RWPE1 (cell line): ENCODE measurements around the gene TYW1.
"Not testable (repeated sequence)": the region's sequence is repeated elsewhere in the genome, so short reads cannot be mapped to it uniquely, and the experiment has no call there.

Experiments
- CTCF ChIA-PET: fragments of 350-600 bp; sonication (Branson Sonifier 250); formaldehyde crosslinking; extraction: SDS; loops from one replicate; lab custom pipeline; 2021; lab: Yijun Ruan, JAX
- POLR2A ChIA-PET: fragments of 400-600 bp; formaldehyde crosslinking; extraction: SDS; loops from one replicate; lab custom pipeline; 2020; ENCODE audit warnings: antibody characterized with exemption; ENCODE audit not compliant: low non-redundant PET; lab: Yijun Ruan, JAX
- DNase-seq: peaks from one replicate; pipeline ENCODE4 v3.0.0; 2012; ENCODE audit warnings: low spot score
- H3K27ac ChIP-seq: fragments of 450-650 bp; 2 replicates; pipeline ENCODE4 v1.5.1; 2017
- CTCF ChIP-seq: fragments of 450-650 bp; conservative IDR thresholded peaks from 2 replicates; pipeline ENCODE4 v1.5.1; 2017; ENCODE audit warnings: low read depth, mild to moderate bottlenecking

Gene TYW1

GRCh38 chr7:66996444-66997191 lies at the start of gene TYW1:
Gene TYW1, plus strand, starts transcription at chr7:66996833. Its CDS starts 146 bp downstream, at chr7:66996979.
- CTCF ChIA-PET = not testable (repeated sequence)
- peak; percentile 78 for DNase-seq
- POLR2A ChIA-PET = interaction anchor here (0.6 kb wide), 1 partner anchor 1088 kb away, joined by 7 read pairs; no protein-coding TSS in a partner anchor
- H3K27ac ChIP-seq = peak within 1 kb of the TSS; percentile 95

GRCh38 chr7:66948480-66949109 lies 48.0 kb upstream of the TYW1 start:
- ChIA-PET CTCF (interaction anchor here (0.9 kb wide), 1 partner anchor 10 kb away, joined by 3 read pairs; no protein-coding TSS in a partner anchor), POLR2A (no interaction called here)
- H3K27ac ChIP-seq = peak overlapping the region; percentile 2
- no peak for DNase-seq
- TF ChIP-seq CTCF = no peak

GRCh38 chr7:66950311-66950710 lies 46.3 kb upstream of the TYW1 start:
- no peak for TF ChIP-seq CTCF
- POLR2A ChIA-PET = no interaction called here
- no peak overlapping the region for H3K27ac ChIP-seq
- DNase-seq = no peak
- CTCF ChIA-PET = interaction anchor here (0.6 kb wide), 1 partner anchor 209 kb away, joined by 3 read pairs; no protein-coding TSS in a partner anchor

- DNase-seq = no peak
- no peak for TF ChIP-seq CTCF
- ChIA-PET CTCF (interaction anchor here (0.6 kb wide), 1 partner anchor 209 kb away, joined by 3 read pairs; no protein-coding TSS in a partner anchor), POLR2A (no interaction called here)
- peak overlapping the region; percentile 20; the same call in 1 of the 2 replicates for H3K27ac ChIP-seq
These were observed 45.9 kb upstream of the TYW1 start for GRCh38 chr7:66950763-66951162.

GRCh38 chr7:66952343-66953043 lies 44.1 kb upstream of the TYW1 start:
- POLR2A ChIA-PET = no interaction called here
- peak; percentile 95 for DNase-seq
- CTCF ChIA-PET = interaction anchor here (0.9 kb wide), 1 partner anchor 10 kb away, joined by 3 read pairs; no protein-coding TSS in a partner anchor
- peak overlapping the region; percentile 87 for H3K27ac ChIP-seq
- no peak for TF ChIP-seq CTCF

GRCh38 chr7:66953044-66953427 lies 43.6 kb upstream of the TYW1 start:
- no peak for DNase-seq
- TF ChIP-seq CTCF = no peak
- peak overlapping the region; percentile 87 for H3K27ac ChIP-seq
- ChIA-PET CTCF (interaction anchor here (0.9 kb wide), 1 partner anchor 10 kb away, joined by 3 read pairs; no protein-coding TSS in a partner anchor), POLR2A (interaction anchor here (0.6 kb wide), 1 partner anchor 17 kb away, joined by 3 read pairs; no protein-coding TSS in a partner anchor)
